D721Med (cell line): ENCODE data around the gene TRMT2A.

ENCODE experiments used
- DNase-seq: peaks from one replicate; pipeline ENCODE4 v3.0.0; 2011; ENCODE audit warnings: low spot score; ENCODE audit not compliant: insufficient read length
- FAIRE-seq: peaks from 2 replicates; lab custom pipeline; 2011; peaks lifted over from hg19 to GRCh38; lab: Jason Lieb, UNC
- TF ChIP-seq, protein P1 (sequence below): IDR thresholded peaks from 2 replicates; pipeline ENCODE4 v1.5.1; 2012; ENCODE audit warnings: mild to moderate bottlenecking, control low read depth; ENCODE audit not compliant: insufficient read depth; ENCODE audit errors: missing control alignments

Gene TRMT2A

DNA sequence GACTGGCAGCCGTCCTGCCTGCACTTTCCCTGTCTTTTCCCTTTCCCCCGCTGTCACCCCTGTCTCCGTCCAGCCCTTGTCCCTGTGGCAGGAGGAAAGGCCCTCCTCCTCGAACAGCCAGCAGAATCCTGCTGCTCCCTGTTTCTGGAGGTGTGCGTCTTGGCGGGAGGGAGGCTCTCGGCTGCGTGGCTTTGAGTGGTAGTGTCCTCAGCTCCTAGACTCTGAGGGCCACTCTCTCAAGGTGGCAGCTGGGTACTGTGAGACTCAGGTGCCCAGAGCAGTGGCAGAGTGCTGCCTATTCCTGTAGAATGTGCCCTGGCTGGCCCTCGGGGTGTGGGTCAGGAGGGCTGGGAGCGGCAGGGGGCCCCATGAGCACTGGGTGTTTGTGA lies 10.2 kb downstream of the TRMT2A start:
- no peak for DNase-seq
- TF ChIP-seq, protein P1, sequence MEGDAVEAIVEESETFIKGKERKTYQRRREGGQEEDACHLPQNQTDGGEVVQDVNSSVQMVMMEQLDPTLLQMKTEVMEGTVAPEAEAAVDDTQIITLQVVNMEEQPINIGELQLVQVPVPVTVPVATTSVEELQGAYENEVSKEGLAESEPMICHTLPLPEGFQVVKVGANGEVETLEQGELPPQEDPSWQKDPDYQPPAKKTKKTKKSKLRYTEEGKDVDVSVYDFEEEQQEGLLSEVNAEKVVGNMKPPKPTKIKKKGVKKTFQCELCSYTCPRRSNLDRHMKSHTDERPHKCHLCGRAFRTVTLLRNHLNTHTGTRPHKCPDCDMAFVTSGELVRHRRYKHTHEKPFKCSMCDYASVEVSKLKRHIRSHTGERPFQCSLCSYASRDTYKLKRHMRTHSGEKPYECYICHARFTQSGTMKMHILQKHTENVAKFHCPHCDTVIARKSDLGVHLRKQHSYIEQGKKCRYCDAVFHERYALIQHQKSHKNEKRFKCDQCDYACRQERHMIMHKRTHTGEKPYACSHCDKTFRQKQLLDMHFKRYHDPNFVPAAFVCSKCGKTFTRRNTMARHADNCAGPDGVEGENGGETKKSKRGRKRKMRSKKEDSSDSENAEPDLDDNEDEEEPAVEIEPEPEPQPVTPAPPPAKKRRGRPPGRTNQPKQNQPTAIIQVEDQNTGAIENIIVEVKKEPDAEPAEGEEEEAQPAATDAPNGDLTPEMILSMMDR = no peak
- FAIRE-seq = no peak

DNA sequence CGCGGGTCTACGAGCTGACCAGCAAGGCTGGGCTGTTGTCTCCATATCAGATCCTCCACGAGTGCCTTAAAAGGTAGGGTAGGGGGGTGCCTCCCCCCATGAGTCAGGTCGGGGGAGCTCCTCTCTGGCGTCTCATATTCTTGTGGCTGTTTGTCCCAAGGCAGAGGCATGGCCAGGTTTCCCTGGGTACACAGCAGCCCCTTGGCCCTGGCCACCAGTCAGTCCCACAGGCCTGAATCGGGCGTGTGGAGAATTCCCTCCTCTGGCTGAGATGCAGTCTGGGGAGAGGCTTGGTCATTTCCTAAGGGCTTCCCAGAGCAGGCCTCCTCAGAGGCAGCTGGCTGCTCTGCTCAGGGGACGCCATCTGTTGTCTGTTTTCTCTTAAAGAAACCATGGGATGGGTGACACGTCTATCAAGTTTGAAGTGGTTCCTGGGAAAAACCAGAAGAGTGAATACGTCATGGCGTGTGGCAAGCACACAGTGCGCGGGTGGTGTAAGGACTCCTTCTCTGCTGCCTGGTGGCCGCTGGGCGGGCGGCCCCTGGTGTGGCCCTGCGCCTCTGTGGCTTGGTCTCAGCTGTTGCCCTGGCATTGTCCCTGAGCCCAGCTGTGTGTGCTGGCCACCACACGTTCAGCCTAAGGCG lies 10.7 kb downstream of the TRMT2A start:
- TF ChIP-seq, protein P1 = no peak
- DNase-seq = no peak
- no peak for FAIRE-seq

DNA sequence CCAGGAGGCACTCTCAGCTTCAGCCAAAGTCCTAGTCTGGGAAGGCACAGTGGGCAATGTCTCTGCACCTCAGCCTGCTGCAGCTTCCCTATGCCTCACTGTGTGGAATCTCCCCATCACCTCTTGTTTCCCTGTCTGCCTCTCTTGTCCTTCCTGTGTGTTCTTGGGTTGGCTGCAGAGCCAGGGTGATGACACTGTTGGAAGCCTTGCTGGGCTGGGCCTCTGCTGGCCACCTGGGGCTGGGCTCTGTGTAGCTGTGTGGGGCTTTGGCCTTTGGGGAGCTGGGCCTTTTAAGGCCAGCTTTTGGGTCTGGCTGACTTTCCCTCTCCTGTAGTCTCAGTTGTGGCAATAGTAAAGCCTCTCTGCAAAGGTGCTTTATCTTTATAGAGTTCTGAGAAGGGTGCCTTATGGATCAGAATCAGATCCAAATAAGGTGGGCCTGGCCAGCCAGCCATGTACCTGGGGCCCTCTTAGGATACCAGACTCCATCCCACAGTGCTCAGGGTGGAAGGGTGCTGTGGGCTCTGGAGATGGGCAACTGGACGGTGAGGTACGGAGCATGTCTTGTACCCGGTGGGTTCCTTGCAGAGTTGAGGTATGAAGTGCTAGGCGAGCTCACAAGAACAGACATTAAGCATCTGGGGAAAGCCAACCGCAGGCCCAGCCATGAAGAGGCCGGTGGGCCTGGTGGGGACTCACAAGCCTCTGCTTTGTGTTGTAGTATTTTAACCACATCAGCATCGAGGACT lies 11.4 kb downstream of the TRMT2A start:
- DNase-seq (no peak), FAIRE-seq (no peak)
- TF ChIP-seq, protein P1 = no peak

DNA sequence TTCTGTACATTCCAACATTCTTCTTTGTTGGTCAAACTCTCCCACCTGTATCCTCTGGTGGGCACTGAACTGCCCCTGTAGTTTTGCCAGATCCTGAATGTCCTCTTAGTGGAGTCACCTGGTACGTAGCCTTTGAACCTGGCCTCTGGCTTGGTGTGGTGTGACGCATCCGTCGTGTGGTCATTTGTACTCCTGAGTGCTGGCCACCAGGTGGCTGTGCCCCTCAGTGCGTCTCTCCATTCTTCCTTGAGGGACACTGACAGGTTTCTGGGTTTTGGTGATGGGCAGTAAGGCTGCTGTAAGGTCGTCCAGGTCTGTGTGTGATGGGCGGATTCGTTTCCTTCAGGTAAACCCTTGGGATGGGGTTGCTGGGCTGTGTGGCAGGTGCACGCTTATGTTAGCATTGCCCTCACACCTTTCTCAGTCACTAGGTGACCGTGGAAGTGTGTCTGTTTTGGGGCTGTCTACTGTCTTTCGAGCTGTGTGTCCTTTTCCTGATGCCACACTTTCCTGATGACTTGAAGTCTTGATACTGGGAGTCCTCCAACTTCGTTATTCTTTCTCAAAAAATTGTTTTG lies 14.7 kb downstream of the TRMT2A start:
- TF ChIP-seq, protein P1 = no peak
- FAIRE-seq (no peak), DNase-seq (no peak)

DNA sequence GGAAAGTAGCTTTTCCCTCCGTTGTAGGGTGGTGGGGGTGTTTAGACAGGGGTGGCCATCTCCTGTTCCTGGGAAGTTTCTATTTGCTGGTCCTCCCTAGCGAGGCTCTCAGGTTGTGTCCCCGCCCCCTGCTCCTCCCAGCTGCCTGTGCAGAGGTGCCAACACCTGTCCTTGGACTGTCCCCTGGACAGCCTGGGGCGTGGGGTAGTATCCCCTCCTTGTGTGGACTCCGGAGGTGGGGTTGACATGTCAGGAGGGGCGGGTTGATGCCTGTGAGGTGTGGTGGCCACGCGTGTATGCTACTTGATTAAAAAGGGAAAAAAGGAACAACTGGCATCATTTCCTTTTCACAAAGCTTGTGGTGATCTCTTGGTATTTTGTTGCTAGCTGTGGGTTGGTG lies 15.4 kb downstream of the TRMT2A start:
- TF ChIP-seq, protein P1 = no peak
- no peak for DNase-seq
- no peak for FAIRE-seq

DNA sequence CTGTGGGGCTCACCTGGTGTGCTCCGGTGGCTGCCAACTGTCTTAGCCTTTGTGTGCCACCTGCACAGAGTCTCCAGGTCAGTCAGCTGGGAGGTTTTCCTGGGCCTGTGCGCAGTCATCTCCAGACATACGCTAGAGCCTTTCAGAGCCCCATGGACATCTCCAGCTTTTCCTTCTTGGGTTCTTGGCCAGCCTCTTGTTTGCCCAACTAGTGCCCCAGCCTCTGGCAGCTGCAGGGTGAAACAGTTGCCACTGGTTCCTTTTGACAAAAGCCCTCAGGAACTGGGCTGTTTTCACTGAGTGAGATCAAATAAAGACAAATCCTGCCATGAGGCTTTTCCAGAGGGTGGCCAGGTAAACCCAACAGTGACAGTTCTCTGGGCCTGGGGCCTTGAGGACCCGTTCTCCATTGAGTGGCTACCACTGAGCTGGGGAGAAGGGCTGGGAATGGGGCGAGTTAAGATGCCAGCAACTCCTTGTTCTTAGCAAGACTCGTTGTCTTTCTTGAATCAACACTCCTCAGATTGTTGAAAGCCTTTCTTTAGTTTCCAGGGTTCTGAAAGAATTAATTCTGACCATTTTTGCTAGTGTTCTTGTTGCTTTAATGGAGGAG lies 17.8 kb downstream of the TRMT2A start:
- TF ChIP-seq, protein P1 = no peak

More for the DNA sequence above, 17.8 kb downstream of the TRMT2A start:
- FAIRE-seq = no peak
- no peak for DNase-seq
